ENCODE measurements around the gene RPS19BP1.

DNA sequence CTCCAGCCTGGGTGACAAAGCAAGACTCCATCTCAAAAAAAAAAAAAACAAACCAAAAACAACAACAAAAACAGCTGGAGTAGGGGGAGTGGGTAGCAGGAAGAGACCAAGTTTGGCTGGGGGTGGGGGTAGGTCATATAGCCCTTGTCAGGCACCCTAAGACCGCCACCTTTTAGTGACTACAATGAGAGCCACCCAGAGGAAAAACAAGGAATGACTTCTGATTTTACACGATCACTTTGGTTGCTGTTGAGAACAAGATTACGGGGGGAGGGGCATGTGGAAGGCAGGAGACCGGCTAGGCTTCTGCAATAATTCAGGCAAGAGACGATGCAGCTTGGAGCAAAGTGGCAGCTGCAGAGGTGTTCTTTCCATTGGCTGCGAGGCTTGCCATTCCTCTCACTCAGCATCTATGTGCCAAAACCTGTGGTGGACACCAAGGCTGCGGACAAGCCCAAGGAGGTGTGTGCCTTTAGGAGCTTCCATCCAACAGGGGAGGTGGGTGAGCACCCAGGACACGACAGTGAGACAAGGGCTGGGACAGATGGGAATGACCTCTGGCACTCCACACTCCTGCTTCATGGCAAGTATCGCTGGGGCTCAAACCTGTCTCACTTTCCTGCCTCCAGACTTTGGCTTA lies 1.7 kb downstream of the RPS19BP1 start:
- no peak for TF ChIP-seq POLR2A (IDR thresholded peaks at IDR 0.05; ENCODE audit: low read length)
- TF ChIP-seq GATA1 (IDR thresholded peaks at IDR 0.05; ENCODE audit: low read depth, low read length) = no peak

Measured in erythroblast (primary cell).